GM19351 (cell line): ENCODE data around the gene ARHGEF33.

ENCODE experiments used
- ATAC-seq: cut with Tn5 transposase; IDR thresholded peaks from one replicate; pipeline ENCODE4 v1.9.1; 2021; ENCODE audit warnings: mild to moderate bottlenecking, moderate library complexity; ENCODE audit not compliant: unreplicated experiment

The ARHGEF33 gene

GRCh38 chr2:39007875-39008504 is 118.3 kb downstream of the ARHGEF33 start:
- no peak for ATAC-seq

GRCh38 chr2:39008665-39009064 is 119.0 kb downstream of the ARHGEF33 start:
- ATAC-seq: no peak

GRCh38 chr2:39013871-39014270 is 124.2 kb downstream of the ARHGEF33 start:
- no peak for ATAC-seq

GRCh38 chr2:39015424-39015823 is 125.7 kb downstream of the ARHGEF33 start:
- no peak for ATAC-seq

- ATAC-seq: no peak
Observed at GRCh38 chr2:39017334-39017733, 127.7 kb downstream of the ARHGEF33 start.

- ATAC-seq: no peak
Observed at GRCh38 chr2:39018638-39019037, 129.0 kb downstream of the ARHGEF33 start.

- ATAC-seq: no peak
Observed at GRCh38 chr2:39020383-39020782, 130.7 kb downstream of the ARHGEF33 start.

GRCh38 chr2:39022642-39023235 is 133.1 kb downstream of the ARHGEF33 start:
- no peak for ATAC-seq

- ATAC-seq: no peak
Observed at GRCh38 chr2:39023649-39024048, 134.0 kb downstream of the ARHGEF33 start.

- ATAC-seq: no peak
Observed at GRCh38 chr2:39024833-39025232, 135.2 kb downstream of the ARHGEF33 start.
